ENCODE data around the gene VPS36.
"Not testable (repeated sequence)": the region's sequence is repeated elsewhere in the genome, so short reads cannot be mapped to it uniquely, and the experiment has no call there.

The VPS36 gene

DNA sequence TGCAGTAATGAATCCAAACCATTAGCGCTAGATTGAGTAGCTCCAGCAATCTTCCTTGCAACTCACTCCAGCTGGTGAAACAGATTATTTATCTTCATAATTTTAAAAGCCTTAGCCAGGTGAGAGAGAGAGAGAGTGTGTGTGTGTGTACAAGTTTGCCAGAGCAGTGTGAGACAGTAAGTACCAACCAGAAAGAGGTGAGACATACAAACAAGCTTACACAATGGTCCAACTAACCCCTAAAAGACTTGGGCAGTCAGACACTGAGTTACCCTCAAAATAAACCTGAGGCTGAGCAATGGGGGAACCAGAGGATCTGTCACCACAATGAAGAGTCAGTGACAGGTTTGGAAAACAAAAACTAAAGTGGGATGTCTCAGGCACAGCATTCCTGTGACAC, 36.4 kb downstream of the VPS36 start:
- H2AFZ ChIP-seq (ENCODE audit: low read length) = no peak overlapping the region
- H3K79me2 ChIP-seq (ENCODE audit: insufficient read depth, low read length) = no peaks in the 10 kb centered on the region
- H3K4me1 ChIP-seq (ENCODE audit: insufficient read depth, low read length, poor library complexity, severe bottlenecking) = peaks cover 2% of the 10 kb centered on the region
- no peak overlapping the region for H3K4me2 ChIP-seq (ENCODE audit: low read depth, low read length, poor library complexity, severe bottlenecking)
- H3K9me3 ChIP-seq (ENCODE audit: insufficient read depth, low read depth, low read length) = no peaks in the 10 kb centered on the region
- H4K20me1 ChIP-seq (ENCODE audit: insufficient read depth, low read length, poor library complexity, severe bottlenecking) = no peaks in the 10 kb centered on the region
- no peaks in the 10 kb centered on the region for H3K27me3 ChIP-seq (ENCODE audit: insufficient read depth, low read length, poor library complexity, severe bottlenecking)
- no peak overlapping the region for H3K9ac ChIP-seq (ENCODE audit: low read depth, low read length, poor library complexity, severe bottlenecking)
- TF ChIP-seq EZH2phosphoT487 (IDR thresholded peaks at IDR 0.05; ENCODE audit: borderline replicate concordance) = no peak
- TF ChIP-seq, protein P1, sequence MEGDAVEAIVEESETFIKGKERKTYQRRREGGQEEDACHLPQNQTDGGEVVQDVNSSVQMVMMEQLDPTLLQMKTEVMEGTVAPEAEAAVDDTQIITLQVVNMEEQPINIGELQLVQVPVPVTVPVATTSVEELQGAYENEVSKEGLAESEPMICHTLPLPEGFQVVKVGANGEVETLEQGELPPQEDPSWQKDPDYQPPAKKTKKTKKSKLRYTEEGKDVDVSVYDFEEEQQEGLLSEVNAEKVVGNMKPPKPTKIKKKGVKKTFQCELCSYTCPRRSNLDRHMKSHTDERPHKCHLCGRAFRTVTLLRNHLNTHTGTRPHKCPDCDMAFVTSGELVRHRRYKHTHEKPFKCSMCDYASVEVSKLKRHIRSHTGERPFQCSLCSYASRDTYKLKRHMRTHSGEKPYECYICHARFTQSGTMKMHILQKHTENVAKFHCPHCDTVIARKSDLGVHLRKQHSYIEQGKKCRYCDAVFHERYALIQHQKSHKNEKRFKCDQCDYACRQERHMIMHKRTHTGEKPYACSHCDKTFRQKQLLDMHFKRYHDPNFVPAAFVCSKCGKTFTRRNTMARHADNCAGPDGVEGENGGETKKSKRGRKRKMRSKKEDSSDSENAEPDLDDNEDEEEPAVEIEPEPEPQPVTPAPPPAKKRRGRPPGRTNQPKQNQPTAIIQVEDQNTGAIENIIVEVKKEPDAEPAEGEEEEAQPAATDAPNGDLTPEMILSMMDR (conservative IDR thresholded peaks at IDR 0.05; ENCODE audit: low read length) = no peak
- H3F3A ChIP-seq (ENCODE audit: low read depth) = no peaks in the 10 kb centered on the region
- no peak overlapping the region for H3K4me3 ChIP-seq (ENCODE audit: low read length, poor library complexity, severe bottlenecking)
- H3K9me2 ChIP-seq (replicated peaks; ENCODE audit: low read depth, low read length) = no peaks in the 10 kb centered on the region
- H3K36me3 ChIP-seq (ENCODE audit: insufficient read depth, low read length) = peaks cover 51% of the 10 kb centered on the region; the same call in 1 of the 2 replicates

GRCh38 chr13:52412128-52412527, 38.3 kb downstream of the VPS36 start:
- no peaks in the 10 kb centered on the region for H4K20me1 ChIP-seq (ENCODE audit: insufficient read depth, low read length, poor library complexity, severe bottlenecking)
- H3K27me3 ChIP-seq (ENCODE audit: insufficient read depth, low read length, poor library complexity, severe bottlenecking) = no peaks in the 10 kb centered on the region
- H3K36me3 ChIP-seq (ENCODE audit: insufficient read depth, low read length) = peaks cover 42% of the 10 kb centered on the region; the same call in 1 of the 2 replicates
- H3F3A ChIP-seq (ENCODE audit: low read depth) = no peaks in the 10 kb centered on the region
- no peak overlapping the region for H3K4me2 ChIP-seq (ENCODE audit: low read depth, low read length, poor library complexity, severe bottlenecking)
- H2AFZ ChIP-seq (ENCODE audit: low read length) = no peak overlapping the region
- H3K9ac ChIP-seq (ENCODE audit: low read depth, low read length, poor library complexity, severe bottlenecking) = no peak overlapping the region
- H3K9me2 ChIP-seq (replicated peaks; ENCODE audit: low read depth, low read length) = no peaks in the 10 kb centered on the region
- TF ChIP-seq EZH2phosphoT487 (IDR thresholded peaks at IDR 0.05; ENCODE audit: borderline replicate concordance) = no peak
- TF ChIP-seq, protein P1 (conservative IDR thresholded peaks at IDR 0.05; ENCODE audit: low read length) = no peak
- no peaks in the 10 kb centered on the region for H3K4me1 ChIP-seq (ENCODE audit: insufficient read depth, low read length, poor library complexity, severe bottlenecking)
- no peaks in the 10 kb centered on the region for H3K9me3 ChIP-seq (ENCODE audit: insufficient read depth, low read depth, low read length)
- H3K79me2 ChIP-seq (ENCODE audit: insufficient read depth, low read length) = no peaks in the 10 kb centered on the region
- no peak overlapping the region for H3K4me3 ChIP-seq (ENCODE audit: low read length, poor library complexity, severe bottlenecking)

DNA sequence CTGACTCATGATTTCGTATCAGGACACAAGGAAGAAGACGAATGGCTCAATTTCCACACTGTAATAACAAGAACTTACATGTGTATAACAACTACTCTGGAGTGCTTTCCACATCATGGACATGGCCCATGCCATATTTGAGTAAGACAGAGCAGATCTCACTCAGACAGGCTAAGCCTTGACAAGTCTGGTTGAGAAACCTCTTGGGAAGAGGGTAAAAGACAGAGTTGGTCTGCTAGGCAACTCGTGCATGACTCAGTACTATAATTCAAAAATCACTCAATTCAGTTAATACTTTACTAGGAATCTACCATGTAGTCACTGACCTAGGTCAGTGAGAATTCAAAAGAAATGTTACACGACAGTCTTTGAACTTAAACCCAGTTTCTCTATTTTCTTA, 38.8 kb downstream of the VPS36 start:
- H3F3A ChIP-seq (ENCODE audit: low read depth) = no peaks in the 10 kb centered on the region
- H3K36me3 ChIP-seq (ENCODE audit: insufficient read depth, low read length) = peaks cover 37% of the 10 kb centered on the region; the same call in 1 of the 2 replicates
- no peaks in the 10 kb centered on the region for H3K27me3 ChIP-seq (ENCODE audit: insufficient read depth, low read length, poor library complexity, severe bottlenecking)
- H3K79me2 ChIP-seq (ENCODE audit: insufficient read depth, low read length) = no peaks in the 10 kb centered on the region
- H3K9ac ChIP-seq (ENCODE audit: low read depth, low read length, poor library complexity, severe bottlenecking) = no peak overlapping the region
- no peaks in the 10 kb centered on the region for H4K20me1 ChIP-seq (ENCODE audit: insufficient read depth, low read length, poor library complexity, severe bottlenecking)
- no peak overlapping the region for H2AFZ ChIP-seq (ENCODE audit: low read length)
- TF ChIP-seq, protein P1 (conservative IDR thresholded peaks at IDR 0.05; ENCODE audit: low read length) = no peak
- no peak for TF ChIP-seq EZH2phosphoT487 (IDR thresholded peaks at IDR 0.05; ENCODE audit: borderline replicate concordance)
- no peak overlapping the region for H3K4me3 ChIP-seq (ENCODE audit: low read length, poor library complexity, severe bottlenecking)
- H3K4me1 ChIP-seq (ENCODE audit: insufficient read depth, low read length, poor library complexity, severe bottlenecking) = no peaks in the 10 kb centered on the region
- no peaks in the 10 kb centered on the region for H3K9me2 ChIP-seq (replicated peaks; ENCODE audit: low read depth, low read length)
- no peaks in the 10 kb centered on the region for H3K9me3 ChIP-seq (ENCODE audit: insufficient read depth, low read depth, low read length)
- no peak overlapping the region for H3K4me2 ChIP-seq (ENCODE audit: low read depth, low read length, poor library complexity, severe bottlenecking)

DNA sequence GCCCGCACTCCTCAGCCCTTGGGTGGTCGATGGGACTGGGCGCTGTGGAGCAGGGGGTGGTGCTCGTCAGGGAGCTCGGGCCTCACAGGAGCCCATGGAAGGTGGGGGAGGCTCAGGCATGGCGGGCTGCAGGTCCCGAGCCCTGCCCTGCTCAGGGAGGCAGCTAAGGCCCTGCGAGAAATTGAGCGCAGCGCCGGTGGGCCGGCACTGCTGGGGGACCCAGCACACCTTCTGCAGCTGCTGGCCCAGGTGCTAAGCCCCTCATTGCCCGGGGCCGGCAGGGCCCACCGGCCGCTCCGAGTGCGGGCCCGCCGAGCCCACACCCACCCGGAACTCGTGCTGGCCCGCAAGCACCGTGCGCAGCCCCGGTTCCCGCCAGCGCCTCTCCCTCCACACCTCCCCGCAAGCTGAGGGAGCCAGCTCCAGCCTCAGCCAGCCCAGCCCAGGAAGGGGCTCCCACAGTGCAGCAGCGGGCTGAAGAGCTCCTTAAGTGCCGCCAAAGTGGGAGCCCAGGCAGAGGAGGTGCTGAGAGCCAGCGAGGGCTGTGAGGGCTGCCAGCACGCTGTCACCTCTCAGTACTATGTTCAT, 42.3 kb downstream of the VPS36 start:
- H3K4me2 ChIP-seq (ENCODE audit: low read depth, low read length, poor library complexity, severe bottlenecking); H3K4me3 ChIP-seq (ENCODE audit: low read length, poor library complexity, severe bottlenecking); H3K27me3 ChIP-seq (ENCODE audit: insufficient read depth, low read length, poor library complexity, severe bottlenecking); H3K9ac ChIP-seq (ENCODE audit: low read depth, low read length, poor library complexity, severe bottlenecking); H4K20me1 ChIP-seq (ENCODE audit: insufficient read depth, low read length, poor library complexity, severe bottlenecking); H3K9me3 ChIP-seq (ENCODE audit: insufficient read depth, low read depth, low read length); H2AFZ ChIP-seq (ENCODE audit: low read length); H3K36me3 ChIP-seq (ENCODE audit: insufficient read depth, low read length); H3F3A ChIP-seq (ENCODE audit: low read depth); H3K79me2 ChIP-seq (ENCODE audit: insufficient read depth, low read length); H3K9me2 ChIP-seq (replicated peaks; ENCODE audit: low read depth, low read length): not testable (repeated sequence)
- peaks cover 13% of the 10 kb centered on the region for H3K4me1 ChIP-seq (ENCODE audit: insufficient read depth, low read length, poor library complexity, severe bottlenecking)

GRCh38 chr13:52407436-52407835, 43.0 kb downstream of the VPS36 start:
- H3K36me3 ChIP-seq (ENCODE audit: insufficient read depth, low read length); H3F3A ChIP-seq (ENCODE audit: low read depth); H2AFZ ChIP-seq (ENCODE audit: low read length); H3K4me3 ChIP-seq (ENCODE audit: low read length, poor library complexity, severe bottlenecking); H3K9me2 ChIP-seq (replicated peaks; ENCODE audit: low read depth, low read length); H4K20me1 ChIP-seq (ENCODE audit: insufficient read depth, low read length, poor library complexity, severe bottlenecking); H3K79me2 ChIP-seq (ENCODE audit: insufficient read depth, low read length); H3K9ac ChIP-seq (ENCODE audit: low read depth, low read length, poor library complexity, severe bottlenecking); H3K27me3 ChIP-seq (ENCODE audit: insufficient read depth, low read length, poor library complexity, severe bottlenecking); H3K9me3 ChIP-seq (ENCODE audit: insufficient read depth, low read depth, low read length); H3K4me2 ChIP-seq (ENCODE audit: low read depth, low read length, poor library complexity, severe bottlenecking): not testable (repeated sequence)
- peaks cover 13% of the 10 kb centered on the region for H3K4me1 ChIP-seq (ENCODE audit: insufficient read depth, low read length, poor library complexity, severe bottlenecking)
